Stimulated activated CD4-positive, alpha-beta T cell treated with anti-CD3 and anti-CD28 coated beads, Interleukin-2, amount 100 ng/mL, for 4 hours (primary cell): ENCODE measurements around the gene FGF14.
"Not testable (repeated sequence)": the region's sequence is repeated elsewhere in the genome, so short reads cannot be mapped to it uniquely, and the experiment has no call there.

ENCODE experiments used
- DNase-seq: peaks from one replicate; pipeline ENCODE4 v3.0.0-alpha.2; 2020; ENCODE audit warnings: low read depth

Gene FGF14

GRCh38 chr13:102040812-102041211 is 361.0 kb downstream of the FGF14 start:
- DNase-seq, result no peak

- no peak for DNase-seq
Observed at GRCh38 chr13:102039264-102039663, 362.6 kb downstream of the FGF14 start.

- no peak for DNase-seq
Observed at GRCh38 chr13:102038787-102039186, 363.1 kb downstream of the FGF14 start.

GRCh38 chr13:102035969-102036368 is 365.9 kb downstream of the FGF14 start:
- no peak for DNase-seq

GRCh38 chr13:102033857-102034331 is 368.0 kb downstream of the FGF14 start:
- no peak for DNase-seq

- DNase-seq, result no peak
Observed at GRCh38 chr13:102033386-102033785, 368.5 kb downstream of the FGF14 start.

- DNase-seq, result no peak
Observed at GRCh38 chr13:102028868-102029267, 373.0 kb downstream of the FGF14 start.

- DNase-seq, result no peak
Observed at GRCh38 chr13:102028206-102028605, 373.6 kb downstream of the FGF14 start.

GRCh38 chr13:102021777-102022176 is 380.1 kb downstream of the FGF14 start:
- no peak for DNase-seq

- no peak for DNase-seq
Observed at GRCh38 chr13:102020611-102021216, 381.1 kb downstream of the FGF14 start.

- DNase-seq, result no peak
Observed at GRCh38 chr13:102018716-102019115, 383.1 kb downstream of the FGF14 start.

- DNase-seq, result no peak
Observed at GRCh38 chr13:102017248-102017647, 384.6 kb downstream of the FGF14 start.

- DNase-seq, result no peak
Observed at GRCh38 chr13:102012299-102013293, 389.3 kb downstream of the FGF14 start.

GRCh38 chr13:102011455-102011854 is 390.4 kb downstream of the FGF14 start:
- DNase-seq, result not testable (repeated sequence)

GRCh38 chr13:102003848-102004570 is 397.8 kb downstream of the FGF14 start:
- DNase-seq, result no peak

GRCh38 chr13:102002287-102002686 is 399.6 kb downstream of the FGF14 start:
- DNase-seq, result no peak

GRCh38 chr13:102000764-102001163 is 401.1 kb downstream of the FGF14 start:
- DNase-seq, result no peak

- no peak for DNase-seq
Observed at GRCh38 chr13:101998129-101998528, 403.7 kb downstream of the FGF14 start.

- no peak for DNase-seq
Observed at GRCh38 chr13:101996954-101997353, 404.9 kb downstream of the FGF14 start.

- no peak for DNase-seq
Observed at GRCh38 chr13:101989798-101990350, 412.0 kb downstream of the FGF14 start.

- DNase-seq, result no peak
Observed at GRCh38 chr13:101988140-101988539, 413.7 kb downstream of the FGF14 start.

- DNase-seq, result no peak
Observed at GRCh38 chr13:101986316-101986715, 415.5 kb downstream of the FGF14 start.
